ENCODE measurements around the gene MMP1.

MMP1 gene

GRCh38 chr11:102773386-102773785 is 24.6 kb downstream of the MMP1 start:
- H3K36me3 Mint-ChIP-seq (ENCODE audit: insufficient read depth): no peaks in the 10 kb centered on the region
- H3K9me3 Mint-ChIP-seq: no peaks in the 10 kb centered on the region
- H3K4me3 Mint-ChIP-seq: no peak overlapping the region
- DNase-seq (ENCODE audit: low spot score in 2 of 2): no peak
- no peak overlapping the region for H3K27ac Mint-ChIP-seq (ENCODE audit: low read depth)
- H3K27me3 Mint-ChIP-seq: peaks cover 29% of the 10 kb centered on the region
- ATAC-seq (replicated peaks; ENCODE audit: extremely low read depth, poor library complexity, severe bottlenecking): no peak
- H3K4me1 Mint-ChIP-seq: no peaks in the 10 kb centered on the region

- no peaks in the 10 kb centered on the region for H3K36me3 Mint-ChIP-seq (ENCODE audit: insufficient read depth)
- ATAC-seq (replicated peaks; ENCODE audit: extremely low read depth, poor library complexity, severe bottlenecking) (no peak), DNase-seq (ENCODE audit: low spot score in 2 of 2) (no peak)
- H3K4me1 Mint-ChIP-seq: no peaks in the 10 kb centered on the region
- H3K27ac Mint-ChIP-seq (ENCODE audit: low read depth): no peak overlapping the region
- H3K4me3 Mint-ChIP-seq: no peak overlapping the region
- H3K9me3 Mint-ChIP-seq: no peaks in the 10 kb centered on the region
- H3K27me3 Mint-ChIP-seq: peaks cover 29% of the 10 kb centered on the region
Observed at GRCh38 chr11:102771351-102771750, 26.6 kb downstream of the MMP1 start.

GRCh38 chr11:102770191-102770590 is 27.8 kb downstream of the MMP1 start:
- Mint-ChIP-seq H3K9me3 (no peaks in the 10 kb centered on the region), H3K36me3 (ENCODE audit: insufficient read depth) (no peaks in the 10 kb centered on the region), H3K27ac (ENCODE audit: low read depth) (no peak overlapping the region), H3K4me3 (no peak overlapping the region), H3K4me1 (no peaks in the 10 kb centered on the region), H3K27me3 (peaks cover 29% of the 10 kb centered on the region)
- DNase-seq (ENCODE audit: low spot score in 2 of 2): no peak
- no peak for ATAC-seq (replicated peaks; ENCODE audit: extremely low read depth, poor library complexity, severe bottlenecking)

- Mint-ChIP-seq H3K4me1 (no peaks in the 10 kb centered on the region), H3K27me3 (peaks cover 17% of the 10 kb centered on the region), H3K27ac (ENCODE audit: low read depth) (no peak overlapping the region), H3K4me3 (no peak overlapping the region), H3K9me3 (no peaks in the 10 kb centered on the region), H3K36me3 (ENCODE audit: insufficient read depth) (no peaks in the 10 kb centered on the region)
- no peak for DNase-seq (ENCODE audit: low spot score in 2 of 2)
- ATAC-seq (replicated peaks; ENCODE audit: extremely low read depth, poor library complexity, severe bottlenecking): no peak
Observed at GRCh38 chr11:102767800-102768199, 30.2 kb downstream of the MMP1 start.

GRCh38 chr11:102763440-102763839 is 34.5 kb downstream of the MMP1 start:
- ATAC-seq (replicated peaks; ENCODE audit: extremely low read depth, poor library complexity, severe bottlenecking): no peak
- H3K4me1 Mint-ChIP-seq: no peaks in the 10 kb centered on the region
- H3K4me3 Mint-ChIP-seq: no peak overlapping the region
- H3K9me3 Mint-ChIP-seq: no peaks in the 10 kb centered on the region
- H3K27ac Mint-ChIP-seq (ENCODE audit: low read depth): no peak overlapping the region
- H3K36me3 Mint-ChIP-seq (ENCODE audit: insufficient read depth): no peaks in the 10 kb centered on the region
- peaks cover 5% of the 10 kb centered on the region for H3K27me3 Mint-ChIP-seq
- no peak for DNase-seq (ENCODE audit: low spot score in 2 of 2)

GRCh38 chr11:102762361-102762767 is 35.6 kb downstream of the MMP1 start:
- no peak for ATAC-seq (replicated peaks; ENCODE audit: extremely low read depth, poor library complexity, severe bottlenecking)
- Mint-ChIP-seq H3K4me3 (no peak overlapping the region), H3K27me3 (peaks cover 15% of the 10 kb centered on the region), H3K27ac (ENCODE audit: low read depth) (no peak overlapping the region), H3K4me1 (no peaks in the 10 kb centered on the region), H3K9me3 (no peaks in the 10 kb centered on the region), H3K36me3 (ENCODE audit: insufficient read depth) (peaks cover 1% of the 10 kb centered on the region)
- no peak for DNase-seq (ENCODE audit: low spot score in 2 of 2)

- ATAC-seq (replicated peaks; ENCODE audit: extremely low read depth, poor library complexity, severe bottlenecking): no peak
- peaks cover 21% of the 10 kb centered on the region for H3K27me3 Mint-ChIP-seq
- H3K36me3 Mint-ChIP-seq (ENCODE audit: insufficient read depth): peaks cover 3% of the 10 kb centered on the region
- no peaks in the 10 kb centered on the region for H3K4me1 Mint-ChIP-seq
- no peak for DNase-seq (ENCODE audit: low spot score in 2 of 2)
- H3K4me3 Mint-ChIP-seq: no peak overlapping the region
- H3K9me3 Mint-ChIP-seq: no peaks in the 10 kb centered on the region
- H3K27ac Mint-ChIP-seq (ENCODE audit: low read depth): no peak overlapping the region
Observed at GRCh38 chr11:102761646-102762238, 36.2 kb downstream of the MMP1 start.

GRCh38 chr11:102760344-102761035 is 37.5 kb downstream of the MMP1 start:
- H3K27ac Mint-ChIP-seq (ENCODE audit: low read depth): no peak overlapping the region
- no peak overlapping the region for H3K4me3 Mint-ChIP-seq
- H3K36me3 Mint-ChIP-seq (ENCODE audit: insufficient read depth): peaks cover 3% of the 10 kb centered on the region
- H3K9me3 Mint-ChIP-seq: no peaks in the 10 kb centered on the region
- DNase-seq (ENCODE audit: low spot score in 2 of 2) (no peak), ATAC-seq (replicated peaks; ENCODE audit: extremely low read depth, poor library complexity, severe bottlenecking) (no peak)
- H3K27me3 Mint-ChIP-seq: peaks cover 31% of the 10 kb centered on the region
- no peaks in the 10 kb centered on the region for H3K4me1 Mint-ChIP-seq

- no peak for ATAC-seq (replicated peaks; ENCODE audit: extremely low read depth, poor library complexity, severe bottlenecking)
- no peaks in the 10 kb centered on the region for H3K9me3 Mint-ChIP-seq
- no peak overlapping the region for H3K4me3 Mint-ChIP-seq
- H3K27ac Mint-ChIP-seq (ENCODE audit: low read depth): no peak overlapping the region
- H3K36me3 Mint-ChIP-seq (ENCODE audit: insufficient read depth): peaks cover 3% of the 10 kb centered on the region
- H3K27me3 Mint-ChIP-seq: peaks cover 40% of the 10 kb centered on the region
- no peaks in the 10 kb centered on the region for H3K4me1 Mint-ChIP-seq
- no peak for DNase-seq (ENCODE audit: low spot score in 2 of 2)
Observed at GRCh38 chr11:102757823-102758549, 40.0 kb downstream of the MMP1 start.

- peaks cover 6% of the 10 kb centered on the region for H3K9me3 Mint-ChIP-seq
- H3K4me3 Mint-ChIP-seq: no peak overlapping the region
- H3K27me3 Mint-ChIP-seq: peaks cover 51% of the 10 kb centered on the region
- H3K27ac Mint-ChIP-seq (ENCODE audit: low read depth): no peak overlapping the region
- DNase-seq (ENCODE audit: low spot score in 2 of 2): no peak
- ATAC-seq (replicated peaks; ENCODE audit: extremely low read depth, poor library complexity, severe bottlenecking): no peak
- peaks cover 3% of the 10 kb centered on the region for H3K36me3 Mint-ChIP-seq (ENCODE audit: insufficient read depth)
- H3K4me1 Mint-ChIP-seq: no peaks in the 10 kb centered on the region
Observed at GRCh38 chr11:102753267-102753666, 44.7 kb downstream of the MMP1 start.

GRCh38 chr11:102751673-102752072 is 46.3 kb downstream of the MMP1 start:
- Mint-ChIP-seq H3K27ac (ENCODE audit: low read depth) (no peak overlapping the region), H3K27me3 (peaks cover 50% of the 10 kb centered on the region), H3K4me1 (no peaks in the 10 kb centered on the region), H3K36me3 (ENCODE audit: insufficient read depth) (no peaks in the 10 kb centered on the region), H3K9me3 (peaks cover 12% of the 10 kb centered on the region), H3K4me3 (no peak overlapping the region)
- ATAC-seq (replicated peaks; ENCODE audit: extremely low read depth, poor library complexity, severe bottlenecking) (no peak), DNase-seq (ENCODE audit: low spot score in 2 of 2) (no peak)

- no peak for ATAC-seq (replicated peaks; ENCODE audit: extremely low read depth, poor library complexity, severe bottlenecking)
- no peak for DNase-seq (ENCODE audit: low spot score in 2 of 2)
- no peak overlapping the region for H3K4me3 Mint-ChIP-seq
- H3K9me3 Mint-ChIP-seq: peaks cover 16% of the 10 kb centered on the region
- H3K27me3 Mint-ChIP-seq: peaks cover 32% of the 10 kb centered on the region
- H3K27ac Mint-ChIP-seq (ENCODE audit: low read depth): no peak overlapping the region
- H3K36me3 Mint-ChIP-seq (ENCODE audit: insufficient read depth): no peaks in the 10 kb centered on the region
- no peaks in the 10 kb centered on the region for H3K4me1 Mint-ChIP-seq
Observed at GRCh38 chr11:102749101-102749722, 48.7 kb downstream of the MMP1 start.
